Right atrium auricular region (tissue), 2 donors: Measurements from ENCODE around the gene RBBP4. TPM values are rescaled to one million over a fixed set of nuclear protein-coding genes. Genes with fewer than 3 reads are reported as not detected.

ENCODE experiments used
- DNase-seq: peaks from one replicate; pipeline ENCODE4 v3.0.0-alpha.2; 2019; ENCODE audit warnings: low spot score
- H3K27ac ChIP-seq, 2 donors: fragments of 200-600 bp; sonication (generic); 1 replicate in 1 of 2; 2 replicates in 1 of 2; pipeline ENCODE4 v1.5.1; 2016 to 2019
- H3K27me3 ChIP-seq, 2 donors: fragments of 200-600 bp; sonication (generic); one replicate each; pipeline versions ENCODE4 v1.5.1 to v1.6.0; 2017 to 2019
- H3K36me3 ChIP-seq: fragments of 200-600 bp; sonication (generic); one replicate; pipeline ENCODE4 v1.5.1; 2016
- H3K4me1 ChIP-seq, 2 donors: fragments of 200-600 bp; sonication (generic); one replicate each; pipeline versions ENCODE4 v1.5.1 to v1.6.0; 2017 to 2019
- H3K4me3 ChIP-seq, 2 donors: fragments of 200-600 bp; sonication (generic); 1 replicate in 1 of 2; 2 replicates in 1 of 2; pipeline ENCODE4 v1.5.1; 2017 to 2019; ENCODE audit warnings: mild to moderate bottlenecking in 1 of 2, moderate library complexity in 1 of 2
- H3K9me3 ChIP-seq, 2 donors: fragments of 200-600 bp; sonication (generic); one replicate each; pipeline ENCODE4 v1.5.1; 2019
- CTCF ChIP-seq, 2 donors: fragments of 200-600 bp; sonication (generic); IDR thresholded peaks; one replicate each; pipeline ENCODE4 v1.5.1; 2019; ENCODE audit warnings: antibody characterized with exemption in 2 of 2
- total RNA-seq, 2 donors: library from RNA; depleted of rRNA; stranded (reverse); fragments of >200 nt; gene quantifications; one replicate each; pipeline ENCODE4 v1.1.0, GENCODE V29; 2016

RBBP4 gene
- total RNA-seq, 2 donors from 2014 or later = 62.5 to 65.7 TPM

GRCh38 chr1:32717503-32717902 is 66.5 kb downstream of the RBBP4 start:
- H3K4me3 ChIP-seq = no peak overlapping the region
- DNase-seq = no peak
- H3K27ac ChIP-seq = no peak overlapping the region
- TF ChIP-seq CTCF (IDR thresholded peaks at IDR 0.05) = no peak
- no peaks in the 10 kb centered on the region for H3K27me3 ChIP-seq
- no peaks in the 10 kb centered on the region for H3K9me3 ChIP-seq
- no peaks in the 10 kb centered on the region for H3K36me3 ChIP-seq
- H3K4me1 ChIP-seq = no peaks in the 10 kb centered on the region

GRCh38 chr1:32718036-32718435 is 67.0 kb downstream of the RBBP4 start:
- no peaks in the 10 kb centered on the region for H3K4me1 ChIP-seq
- TF ChIP-seq CTCF (IDR thresholded peaks at IDR 0.05) = no peak
- no peak for DNase-seq
- no peaks in the 10 kb centered on the region for H3K27me3 ChIP-seq
- H3K27ac ChIP-seq = no peak overlapping the region
- H3K4me3 ChIP-seq = no peak overlapping the region
- H3K36me3 ChIP-seq = no peaks in the 10 kb centered on the region
- H3K9me3 ChIP-seq = no peaks in the 10 kb centered on the region

DNA sequence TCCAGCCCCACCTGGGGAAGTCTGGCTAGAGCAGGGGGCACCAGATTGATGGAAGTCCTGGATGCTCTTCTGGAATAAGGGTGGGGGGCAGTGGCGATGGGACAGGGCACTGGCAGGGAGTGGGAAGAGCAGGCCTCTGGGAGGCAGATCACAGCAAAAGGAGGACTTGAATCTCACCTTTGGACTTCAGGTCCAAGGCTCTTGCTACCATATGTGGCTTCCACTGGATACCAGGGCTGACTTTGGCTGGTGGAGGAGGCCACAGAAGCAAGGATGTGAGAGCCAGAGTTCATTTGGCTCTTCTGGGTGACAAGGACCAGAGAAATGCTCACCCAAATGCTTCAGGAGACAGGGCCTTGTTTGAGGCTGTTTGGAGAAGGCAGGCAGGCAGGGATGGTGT is 67.5 kb downstream of the RBBP4 start:
- no peak for TF ChIP-seq CTCF (IDR thresholded peaks at IDR 0.05)
- no peaks in the 10 kb centered on the region for H3K27me3 ChIP-seq
- H3K9me3 ChIP-seq = no peaks in the 10 kb centered on the region
- no peaks in the 10 kb centered on the region for H3K4me1 ChIP-seq
- no peak overlapping the region for H3K4me3 ChIP-seq
- DNase-seq = no peak
- H3K27ac ChIP-seq = no peak overlapping the region
- no peaks in the 10 kb centered on the region for H3K36me3 ChIP-seq

GRCh38 chr1:32719681-32720275 is 68.8 kb downstream of the RBBP4 start:
- no peak for DNase-seq
- H3K9me3 ChIP-seq = no peaks in the 10 kb centered on the region

GRCh38 chr1:32724678-32725614 is 73.9 kb downstream of the RBBP4 start:
- Histone ChIP-seq H3K27me3 (no peaks in the 10 kb centered on the region), H3K9me3 (no peaks in the 10 kb centered on the region), H3K4me3 (no peak overlapping the region), H3K4me1 (peaks cover 0 to 12% of the 10 kb centered on the region in 2 donors), H3K36me3 (no peaks in the 10 kb centered on the region), H3K27ac (no peak overlapping the region)
- TF ChIP-seq CTCF (IDR thresholded peaks at IDR 0.05) = no peak
- peak; percentile 74 for DNase-seq

More at GRCh38 chr1:32719681-32720275, 68.8 kb downstream of the RBBP4 start:
- no peak for TF ChIP-seq CTCF (IDR thresholded peaks at IDR 0.05)
- no peak overlapping the region for H3K4me3 ChIP-seq
- H3K36me3 ChIP-seq = no peaks in the 10 kb centered on the region
- peaks cover 0 to 2% of the 10 kb centered on the region in 2 donors for H3K4me1 ChIP-seq
- H3K27ac ChIP-seq = no peak overlapping the region
- H3K27me3 ChIP-seq = no peaks in the 10 kb centered on the region
